Neural crest cell (in vitro differentiated cells): ENCODE data around the gene TAF5L. TPM values are rescaled to one million over a fixed set of nuclear protein-coding genes. Genes with fewer than 3 reads are reported as not detected.

Experiments used
- DNase-seq: peaks from one replicate; pipeline ENCODE4 v3.0.0; 2021; ENCODE audit warnings: low read depth, mixed read lengths, low spot score
- H3K27ac Mint-ChIP-seq: one replicate; pipeline ENCODE4 v1.8.0; 2021; ENCODE audit warnings: mild to moderate bottlenecking, mixed read lengths; ENCODE audit not compliant: unreplicated experiment
- H3K27me3 Mint-ChIP-seq: 2 replicates; pipeline ENCODE4 v1.8.0; 2021; ENCODE audit warnings: low read depth, mild to moderate bottlenecking, mixed read lengths
- H3K36me3 Mint-ChIP-seq: 2 replicates; pipeline ENCODE4 v1.8.0; 2021; ENCODE audit warnings: low read depth, mild to moderate bottlenecking, mixed read lengths
- H3K4me1 Mint-ChIP-seq: 2 replicates; pipeline ENCODE4 v1.8.0; 2021; ENCODE audit warnings: mixed read lengths
- H3K4me3 Mint-ChIP-seq: one replicate; pipeline ENCODE4 v1.8.0; 2021; ENCODE audit warnings: mild to moderate bottlenecking, mixed read lengths
- H3K9me3 Mint-ChIP-seq: 2 replicates; pipeline ENCODE4 v1.8.0; 2021; ENCODE audit warnings: mixed read lengths
- CTCF ChIP-seq: fragments of 200-600 bp; sonication (generic); conservative IDR thresholded peaks from 2 replicates; pipeline ENCODE4 v1.5.0; 2021; ENCODE audit warnings: antibody characterized with exemption, mild to moderate bottlenecking
- total RNA-seq: library from RNA; stranded (reverse); gene quantifications from 2 replicates; pipeline ENCODE4 v1.2.1, GENCODE V29; 2021

The TAF5L gene
- total RNA-seq, 1 donor from 2014 or later, result 29.7 TPM

GRCh38 chr1:229650045-229650444 is 24.1 kb upstream of the TAF5L start:
- H3K4me1 Mint-ChIP-seq, result peaks cover 11% of the 10 kb centered on the region
- no peaks in the 10 kb centered on the region for H3K9me3 Mint-ChIP-seq
- H3K4me3 Mint-ChIP-seq, result no peak overlapping the region
- no peak for TF ChIP-seq CTCF
- H3K27ac Mint-ChIP-seq, result no peak overlapping the region
- H3K36me3 Mint-ChIP-seq, result peaks cover 16% of the 10 kb centered on the region
- no peaks in the 10 kb centered on the region for H3K27me3 Mint-ChIP-seq
- DNase-seq, result no peak

GRCh38 chr1:229648406-229648805 is 22.5 kb upstream of the TAF5L start:
- Mint-ChIP-seq H3K36me3 (peaks cover 10% of the 10 kb centered on the region), H3K4me1 (peaks cover 18% of the 10 kb centered on the region), H3K27me3 (no peaks in the 10 kb centered on the region), H3K9me3 (no peaks in the 10 kb centered on the region), H3K4me3 (no peak overlapping the region), H3K27ac (no peak overlapping the region)
- no peak for DNase-seq
- no peak for TF ChIP-seq CTCF

GRCh38 chr1:229645324-229645993 is 19.5 kb upstream of the TAF5L start:
- Mint-ChIP-seq H3K27me3 (no peaks in the 10 kb centered on the region), H3K9me3 (no peaks in the 10 kb centered on the region)

GRCh38 chr1:229643996-229644745 is 18.2 kb upstream of the TAF5L start:
- DNase-seq, result no peak
- Mint-ChIP-seq H3K27ac (no peak overlapping the region), H3K36me3 (peaks cover 2% of the 10 kb centered on the region), H3K9me3 (no peaks in the 10 kb centered on the region), H3K4me3 (no peak overlapping the region), H3K4me1 (peaks cover 18% of the 10 kb centered on the region), H3K27me3 (no peaks in the 10 kb centered on the region)
- no peak for TF ChIP-seq CTCF

More at GRCh38 chr1:229645324-229645993, 19.5 kb upstream of the TAF5L start:
- Mint-ChIP-seq H3K4me3 (no peak overlapping the region), H3K27ac (peak overlapping the region; percentile 13), H3K36me3 (peaks cover 7% of the 10 kb centered on the region), H3K4me1 (peaks cover 18% of the 10 kb centered on the region)
- TF ChIP-seq CTCF, result no peak
- DNase-seq, result peak; percentile 19

- TF ChIP-seq CTCF, result no peak
- H3K27ac Mint-ChIP-seq, result no peak overlapping the region
- peaks cover 18% of the 10 kb centered on the region for H3K4me1 Mint-ChIP-seq
- no peak for DNase-seq
- no peaks in the 10 kb centered on the region for H3K9me3 Mint-ChIP-seq
- H3K4me3 Mint-ChIP-seq, result no peak overlapping the region
- peaks cover 2% of the 10 kb centered on the region for H3K36me3 Mint-ChIP-seq
- no peaks in the 10 kb centered on the region for H3K27me3 Mint-ChIP-seq
These were observed 17.0 kb upstream of the TAF5L start for GRCh38 chr1:229642970-229643369.
